NCI-H2227 treated with DMSO at 0.1 percent for 48 hours (cell line): Measurements from ENCODE around the gene GLA.

Experiments
- DNase-seq: peaks from one replicate; lab custom pipeline; 2025; lab: John Stamatoyannopoulos, UW

GLA gene

DNA sequence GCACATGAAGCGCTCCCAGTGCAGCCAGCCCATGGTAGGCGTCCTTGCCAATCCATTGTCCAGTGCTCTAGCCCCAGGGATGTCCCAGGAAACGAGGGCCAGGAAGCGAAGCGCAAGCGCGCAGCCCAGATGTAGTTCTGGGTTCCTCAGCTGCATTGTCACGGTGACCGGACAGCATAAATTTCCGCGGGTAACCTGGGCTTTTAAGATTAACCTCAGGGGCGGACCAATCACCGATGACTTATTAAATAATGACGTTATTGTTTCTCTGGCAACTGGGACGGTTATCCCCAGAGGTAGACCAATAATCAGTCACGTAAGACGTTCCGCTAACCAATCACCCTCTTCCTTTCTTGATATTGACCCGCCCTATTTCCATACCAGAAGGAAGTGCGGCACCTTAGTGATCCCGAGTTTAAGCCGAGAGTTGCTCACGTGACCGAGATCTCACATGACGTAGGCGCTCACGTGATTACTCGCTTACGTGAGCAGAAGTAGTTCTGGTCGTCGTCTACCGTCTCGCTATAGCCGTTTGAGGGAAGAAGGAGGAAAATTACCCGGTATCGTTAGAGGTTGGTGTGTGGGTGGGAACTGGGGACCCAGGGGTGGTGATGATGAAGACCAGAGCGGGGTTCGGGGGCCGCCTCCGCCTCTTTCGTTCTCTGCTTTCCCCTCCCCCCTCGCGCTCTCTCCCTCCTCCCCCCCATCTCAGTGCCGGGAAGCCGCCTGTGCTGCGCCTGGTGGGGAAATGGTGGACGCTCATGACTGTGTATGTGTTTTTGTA is at the start of gene GLA, which contains the start of gene HNRNPH2:
Gene GLA, minus strand, starts transcription at position 178 of the 784 bp plus-strand sequence. Its CDS starts 22 bp downstream, at position 156.
Gene HNRNPH2, plus strand, starts transcription at position 475 of the 784 bp plus-strand sequence. CDS start 3,767 bp downstream, outside the sequence.
- peak; percentile 99 for DNase-seq

DNA sequence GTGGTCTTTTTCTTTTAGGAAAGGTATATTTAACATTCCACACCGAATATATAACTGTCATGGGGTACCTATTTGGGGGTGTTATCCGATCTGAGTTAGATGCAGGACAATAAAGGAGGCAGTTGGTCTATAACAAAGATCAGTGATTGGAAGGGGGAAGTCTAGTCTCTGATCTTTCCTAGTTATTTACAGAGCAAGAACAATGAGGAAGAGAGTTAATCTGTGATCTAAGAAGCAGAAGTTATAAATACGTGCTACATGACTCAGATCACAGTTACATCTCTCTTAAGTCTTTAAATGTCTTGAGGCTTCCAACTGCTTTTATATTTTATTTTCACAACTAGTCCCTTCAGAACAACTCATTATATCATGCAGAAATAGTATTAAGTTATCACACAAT is 44.3 kb upstream of the GLA start:
- DNase-seq: no peak

DNA sequence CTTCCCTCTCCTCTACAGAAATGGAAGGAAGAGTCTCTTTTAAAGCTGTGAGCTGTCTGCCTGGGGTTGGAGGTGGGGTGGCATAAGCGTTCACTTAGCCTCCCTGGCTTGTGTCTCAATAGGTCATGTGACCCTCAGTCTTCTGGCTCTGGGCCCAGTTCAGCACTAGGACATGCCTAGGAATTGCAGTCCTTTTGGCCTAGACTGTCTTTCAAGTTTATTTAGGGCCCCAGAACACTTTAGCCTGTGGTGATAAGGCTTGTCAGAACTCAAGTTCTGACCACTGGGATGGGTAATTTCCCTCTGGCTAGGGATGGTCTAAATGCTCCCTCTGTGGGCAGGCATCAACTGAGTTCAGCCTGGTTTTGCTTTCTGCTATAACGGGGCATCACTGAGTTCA is 43.2 kb upstream of the GLA start:
- DNase-seq: no peak

DNA sequence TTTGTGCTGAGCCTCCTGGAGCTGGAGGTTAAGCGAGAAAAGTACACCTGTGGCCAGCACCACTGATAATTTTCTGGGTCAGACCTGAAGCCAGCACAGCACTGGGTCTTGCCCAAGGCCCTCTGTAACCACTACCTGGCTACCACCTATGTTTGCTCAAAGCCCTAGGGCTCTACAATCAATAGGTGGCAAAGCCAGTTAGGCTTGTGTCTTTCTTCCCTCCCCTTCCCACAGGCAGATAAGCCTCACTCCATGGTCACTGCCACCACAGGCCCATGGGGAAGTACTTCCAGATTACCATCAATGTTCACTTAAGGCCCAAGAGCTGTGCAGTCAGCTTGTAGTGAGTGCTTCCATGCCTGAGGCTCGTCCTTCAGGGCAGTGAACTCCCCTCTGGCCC is 42.4 kb upstream of the GLA start:
- no peak for DNase-seq

DNA sequence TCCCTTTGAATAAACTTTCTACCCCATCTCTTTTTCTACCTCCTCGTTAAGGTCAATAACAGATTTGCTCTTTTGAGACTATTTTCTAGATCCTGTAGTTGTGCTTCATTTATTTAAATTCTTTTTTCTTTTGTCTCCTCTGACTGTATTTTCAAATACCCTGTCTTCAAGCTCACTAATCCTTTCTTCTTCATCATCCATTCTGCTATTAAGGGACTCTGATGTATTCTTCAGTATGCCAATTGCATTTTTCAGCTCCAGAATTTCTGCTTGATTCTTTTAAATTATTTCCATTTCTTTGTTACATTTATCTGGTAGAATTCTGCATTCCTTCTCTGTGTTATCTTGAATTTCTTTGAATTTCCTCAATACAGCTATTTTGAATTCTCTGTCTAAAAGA is 41.6 kb upstream of the GLA start:
- DNase-seq: no peak

DNA sequence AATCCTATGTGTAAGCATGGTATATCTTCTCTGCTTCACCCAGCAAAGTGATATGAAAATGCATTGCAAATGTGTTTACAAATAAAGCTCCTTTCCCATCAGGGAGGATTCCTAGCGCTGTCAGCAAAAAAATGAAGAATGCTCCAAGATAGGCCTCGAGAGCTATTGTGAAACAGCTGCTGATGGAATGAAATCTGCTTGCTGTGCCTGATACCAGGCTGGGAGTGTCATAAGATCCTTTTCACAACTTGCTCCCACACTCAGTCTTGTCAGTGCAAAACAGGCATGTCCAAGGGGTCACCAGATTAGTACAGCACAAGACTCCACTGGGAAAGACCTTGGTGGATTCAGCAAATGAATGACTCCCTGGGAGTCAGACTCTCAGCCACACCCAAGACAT is 34.4 kb upstream of the GLA start:
- DNase-seq: no peak

DNA sequence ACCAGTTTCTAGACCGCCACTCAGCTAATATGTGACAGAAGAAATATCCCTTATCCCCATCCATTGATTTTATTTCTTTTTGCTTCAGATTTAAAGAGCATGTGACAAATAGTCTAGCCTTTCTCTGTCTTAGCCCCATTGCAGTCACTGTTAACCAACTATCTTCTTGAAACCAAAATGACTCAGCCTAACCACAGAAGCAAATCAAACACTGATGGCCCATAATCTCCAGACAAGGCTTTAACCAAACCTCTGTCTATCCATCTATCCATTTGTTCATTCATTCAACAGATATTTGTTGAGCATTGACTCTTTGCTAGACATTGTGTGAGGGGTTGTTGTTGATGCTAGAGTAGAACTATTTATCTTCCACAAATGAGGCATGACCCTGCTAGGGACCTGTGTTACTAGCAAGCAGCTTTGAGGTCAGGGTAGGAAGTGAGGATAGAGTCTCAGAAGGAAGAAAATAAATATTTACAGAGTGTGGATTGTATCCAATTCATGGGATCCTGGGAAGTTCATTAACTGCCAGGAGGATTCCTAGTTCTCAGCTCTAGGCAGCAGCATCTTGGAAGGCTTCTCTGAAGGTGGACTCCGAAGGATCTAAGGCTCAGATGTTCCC is 22.8 kb upstream of the GLA start:
- no peak for DNase-seq

DNA sequence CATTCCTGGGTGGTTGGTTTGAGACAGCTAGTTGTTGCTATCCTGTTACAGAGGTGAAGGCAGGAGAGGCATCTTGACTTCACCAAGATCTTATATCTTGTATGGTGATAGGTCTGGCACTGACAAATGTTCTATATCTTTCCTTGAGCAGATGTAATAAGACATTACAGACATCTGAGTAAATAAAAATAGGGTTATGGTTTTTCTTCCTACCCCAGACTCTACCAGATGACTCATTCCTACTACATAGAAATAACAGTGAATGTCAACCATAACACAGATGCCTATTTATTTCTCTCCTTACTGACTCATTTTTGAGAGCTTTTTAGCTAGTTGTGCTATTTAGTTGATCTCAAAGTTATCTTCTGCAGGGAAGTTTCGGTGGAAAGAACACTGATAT is 22.2 kb upstream of the GLA start:
- DNase-seq: no peak

DNA sequence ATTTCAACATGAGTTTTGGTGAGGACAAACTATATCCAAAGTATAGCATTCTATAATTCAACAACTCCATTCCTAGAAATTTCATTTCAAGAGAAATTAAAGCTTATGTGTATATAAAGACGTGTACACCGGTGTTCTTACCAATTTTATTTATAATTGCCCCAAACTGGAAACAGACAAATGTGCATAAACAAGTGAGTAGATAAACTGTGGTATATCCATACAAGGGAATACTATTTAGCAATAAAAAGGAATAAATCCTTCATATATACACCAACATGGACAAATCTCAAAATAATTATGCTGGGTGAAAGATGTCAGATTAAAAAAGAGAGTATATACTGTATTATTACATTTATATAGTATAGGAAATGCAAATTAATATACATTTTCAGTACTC is 20.2 kb upstream of the GLA start:
- DNase-seq: no peak

DNA sequence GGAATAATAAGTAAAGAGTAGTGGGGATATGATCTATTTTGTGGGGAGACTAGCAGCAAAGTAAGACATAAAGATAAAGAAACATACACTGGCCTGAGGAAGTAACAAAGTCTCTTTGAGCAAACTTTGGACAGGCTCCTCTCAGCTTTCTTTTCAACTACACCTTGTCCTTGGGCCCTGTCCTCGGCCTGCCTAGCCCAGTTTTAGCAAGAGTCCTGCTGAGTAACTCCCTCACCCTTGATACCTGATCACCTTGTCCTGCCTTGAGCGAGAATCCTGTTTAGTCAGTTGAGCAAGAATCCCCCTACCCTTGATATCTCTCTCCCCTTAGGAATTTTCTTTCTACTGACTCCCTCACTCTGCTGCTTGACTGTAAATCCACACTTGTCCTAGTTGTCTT is 11.8 kb upstream of the GLA start:
- no peak for DNase-seq

DNA sequence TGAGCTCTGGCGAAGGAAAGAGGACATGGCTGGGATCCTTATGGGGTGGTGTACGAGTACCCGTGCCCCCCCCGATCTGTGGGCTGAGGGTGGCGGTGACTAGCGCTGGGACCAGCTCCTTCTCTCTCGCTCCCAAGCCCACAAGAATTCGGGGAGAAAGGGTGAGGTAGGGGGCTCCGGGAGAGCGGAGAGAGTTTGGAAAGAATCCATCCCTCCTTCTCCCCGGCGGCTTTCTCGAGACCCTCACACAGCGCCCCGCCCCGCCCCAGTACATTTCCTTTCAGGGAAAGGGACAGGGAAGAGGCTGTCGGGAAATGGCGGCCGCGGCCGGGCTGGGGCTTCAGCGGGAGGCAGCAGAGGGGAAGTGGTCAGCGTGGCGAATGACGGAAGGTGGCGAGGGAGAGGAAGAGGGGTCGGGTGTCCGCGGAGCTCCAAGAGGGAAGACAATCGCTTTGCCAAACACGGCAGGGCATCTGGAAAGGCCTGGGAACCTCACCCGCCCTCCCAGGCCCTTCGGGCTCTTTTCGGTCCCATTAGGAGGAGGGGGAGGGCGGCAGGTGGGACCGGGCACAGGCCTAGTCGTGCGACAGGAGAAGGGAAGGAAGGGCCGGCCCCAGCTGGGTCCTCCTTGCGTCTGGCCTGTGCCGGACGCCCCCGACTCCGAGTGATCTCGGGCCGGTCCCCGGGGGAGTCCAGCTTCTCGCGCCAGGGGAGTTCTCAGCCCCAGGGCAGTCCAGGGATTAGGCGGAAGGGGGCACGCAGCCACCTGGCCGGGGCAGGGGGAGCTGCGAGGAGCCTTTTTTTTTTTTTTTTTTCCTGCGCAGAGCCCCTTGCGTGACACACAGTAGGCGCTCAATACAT is 10.5 kb upstream of the GLA start:
- DNase-seq: peak; percentile 69

DNA sequence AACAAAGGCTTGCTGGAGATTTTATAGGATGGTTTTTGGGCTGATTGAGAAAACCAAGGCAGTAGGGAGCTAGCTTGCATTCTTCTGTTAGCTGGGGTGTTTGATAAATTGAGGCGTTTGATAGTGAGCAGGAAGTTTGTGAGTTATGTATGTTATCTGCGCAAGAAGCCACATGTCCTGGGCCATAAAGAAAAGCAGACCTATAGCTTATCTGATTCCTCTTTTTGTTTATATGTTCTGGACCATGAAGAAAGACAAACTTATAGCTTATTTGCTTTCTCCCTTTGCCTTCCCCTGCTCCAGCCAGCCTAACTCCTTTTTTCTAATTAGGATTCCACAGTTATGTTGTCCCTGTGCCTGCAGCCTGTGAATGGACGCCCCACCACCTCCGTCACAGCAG is 9.5 kb upstream of the GLA start:
- no peak for DNase-seq

DNA sequence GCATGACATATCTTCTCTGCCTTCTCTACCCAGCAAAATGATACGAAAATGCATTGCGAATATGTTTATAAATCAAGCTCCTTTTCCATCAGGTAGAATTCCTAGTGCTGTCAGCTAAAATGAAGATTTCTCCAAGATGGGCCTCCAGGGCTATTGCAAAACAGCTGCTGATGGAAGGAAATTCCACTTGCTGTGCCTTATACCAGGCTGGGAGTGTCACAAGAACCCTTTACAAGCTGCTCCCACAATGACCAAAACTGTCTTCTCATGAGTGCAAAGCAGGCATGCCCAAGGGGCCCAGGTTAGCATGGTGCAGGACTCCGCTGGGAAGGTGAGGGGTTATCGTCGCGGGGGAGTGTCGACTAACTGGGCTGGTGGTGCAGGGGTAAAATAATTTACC is 9.0 kb upstream of the GLA start:
- no peak for DNase-seq

DNA sequence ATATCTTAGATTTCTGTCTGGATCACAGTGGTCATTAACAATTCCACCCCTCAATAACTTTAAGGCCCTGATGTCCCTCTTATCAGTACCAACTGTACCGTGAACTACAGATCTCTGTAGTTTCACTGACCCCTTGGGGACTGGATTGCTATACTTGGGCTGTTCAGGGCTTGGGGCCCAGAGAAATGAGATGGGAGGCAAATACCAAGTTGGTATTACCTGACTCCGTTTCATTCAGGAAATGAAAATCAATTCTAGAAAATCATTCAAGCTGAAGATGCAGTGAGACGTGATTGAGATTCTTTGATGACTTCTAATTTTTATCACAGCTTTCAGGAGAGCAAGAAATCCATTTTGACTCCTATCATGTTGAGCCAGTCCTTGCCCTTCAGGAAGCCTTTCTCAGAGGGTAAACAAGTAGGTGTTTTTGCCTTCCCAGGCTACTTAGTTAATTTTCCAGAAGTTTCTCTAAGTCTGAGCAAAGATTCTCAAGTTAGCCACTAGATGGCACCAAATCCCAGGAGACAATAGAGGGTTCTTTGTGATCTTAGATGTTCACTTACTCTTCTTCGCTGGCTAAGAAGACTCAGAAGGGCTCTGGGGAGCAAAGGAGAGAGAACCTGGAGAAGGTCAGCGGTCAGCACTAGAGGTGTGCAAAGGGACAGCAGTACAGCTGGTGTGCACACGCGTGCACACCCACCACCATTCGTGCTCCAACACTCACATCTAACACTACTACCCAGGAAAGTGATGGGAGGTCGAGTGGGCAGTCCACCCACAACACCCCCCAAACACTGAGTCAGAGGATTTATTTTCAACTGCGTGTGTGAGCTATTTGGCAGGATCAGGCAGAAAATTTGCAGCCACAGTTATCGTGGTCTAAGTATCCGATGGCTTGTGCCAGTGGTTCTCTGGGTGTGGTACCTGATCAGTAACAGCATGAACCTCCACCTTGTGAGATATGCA is 7.7 kb upstream of the GLA start:
- DNase-seq: peak; percentile 74

DNA sequence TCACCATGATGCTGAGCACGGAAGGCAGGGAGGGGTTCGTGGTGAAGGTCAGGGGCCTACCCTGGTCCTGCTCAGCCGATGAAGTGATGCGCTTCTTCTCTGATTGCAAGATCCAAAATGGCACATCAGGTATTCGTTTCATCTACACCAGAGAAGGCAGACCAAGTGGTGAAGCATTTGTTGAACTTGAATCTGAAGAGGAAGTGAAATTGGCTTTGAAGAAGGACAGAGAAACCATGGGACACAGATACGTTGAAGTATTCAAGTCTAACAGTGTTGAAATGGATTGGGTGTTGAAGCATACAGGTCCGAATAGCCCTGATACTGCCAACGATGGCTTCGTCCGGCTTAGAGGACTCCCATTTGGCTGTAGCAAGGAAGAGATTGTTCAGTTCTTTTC is 4.3 kb upstream of the GLA start:
- DNase-seq: no peak

DNA sequence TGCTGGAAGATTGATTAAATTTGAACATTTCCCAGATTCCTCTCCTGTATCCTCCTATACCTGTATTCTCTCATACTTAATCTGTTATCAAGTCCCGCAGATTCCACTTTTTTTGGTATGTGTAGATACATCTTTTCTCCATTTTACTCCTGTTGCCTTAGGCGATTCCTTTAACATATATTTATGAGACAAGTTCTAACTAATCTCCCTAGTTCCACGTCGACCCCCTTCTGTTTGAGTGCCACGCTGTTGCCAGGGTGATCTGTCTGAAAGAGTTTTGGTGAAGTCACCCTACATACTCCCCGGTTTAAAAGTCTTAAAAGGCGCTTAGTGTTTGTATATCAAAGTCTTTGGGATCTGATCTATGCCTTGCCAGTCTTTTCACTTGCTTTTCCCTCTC is 2.7 kb upstream of the GLA start:
- no peak for DNase-seq

DNA sequence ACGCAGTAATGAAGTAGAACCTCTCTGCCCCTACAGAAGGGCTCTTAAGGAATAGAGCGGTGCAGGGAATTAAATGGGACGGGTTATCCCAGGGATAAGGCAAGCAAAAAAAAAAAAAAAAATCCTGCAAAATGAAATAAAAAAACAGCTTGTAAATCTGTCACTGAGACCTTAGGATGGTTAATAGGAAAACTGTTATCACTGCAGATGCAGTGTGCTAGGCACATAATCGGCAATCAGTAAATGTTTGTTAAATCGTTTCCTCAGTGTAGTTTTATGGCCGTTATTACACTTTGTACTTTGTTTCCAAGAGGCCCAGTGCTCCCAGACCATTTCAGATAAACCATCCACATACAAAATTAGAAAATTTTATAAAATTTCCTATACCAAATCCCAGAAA is 1.3 kb upstream of the GLA start:
- no peak for DNase-seq

DNA sequence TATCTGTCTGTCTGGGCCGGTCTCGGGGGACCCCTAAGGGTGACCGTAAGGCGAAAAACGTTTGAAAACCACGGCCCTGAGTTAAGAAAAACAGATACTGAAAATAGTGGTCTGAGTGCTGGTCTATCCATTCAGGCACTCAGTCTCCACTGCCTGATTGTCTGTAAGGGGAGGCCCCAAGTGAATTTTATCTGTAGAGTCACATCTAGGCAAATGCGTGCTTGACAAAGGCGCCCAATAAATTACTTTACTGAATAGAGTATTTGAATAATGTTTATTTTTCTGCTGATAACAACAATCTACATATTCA is 762 bp upstream of the GLA start:
- no peak for DNase-seq

DNA sequence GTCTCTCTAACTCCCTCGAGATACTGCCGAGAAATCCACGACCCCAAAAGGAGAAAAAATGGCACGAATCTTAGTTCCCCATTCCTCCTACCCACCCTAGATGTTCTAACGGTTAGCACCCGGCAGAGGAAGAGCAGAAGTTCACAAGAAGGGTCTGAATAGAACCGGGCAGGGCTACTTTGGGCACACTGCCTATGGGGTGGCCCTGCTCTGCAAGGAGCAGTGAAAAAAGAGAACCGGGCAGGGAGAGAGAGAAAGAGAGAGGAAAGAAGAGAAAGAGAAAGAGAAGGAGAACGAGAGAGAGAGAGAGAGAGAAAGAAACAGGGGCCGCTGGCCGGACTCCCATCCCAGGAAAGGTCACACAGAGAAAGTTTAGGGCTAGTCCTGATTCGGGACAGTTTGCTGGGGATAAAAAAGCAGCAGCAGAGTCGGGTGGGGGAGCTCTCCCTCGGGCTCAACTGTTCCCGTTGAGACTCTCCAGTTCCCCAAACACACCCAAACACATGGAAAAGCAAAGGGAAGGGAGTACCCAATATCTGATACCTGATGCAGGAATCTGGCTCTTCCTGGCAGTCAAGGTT is 468 bp downstream of the GLA start:
- DNase-seq: no peak

DNA sequence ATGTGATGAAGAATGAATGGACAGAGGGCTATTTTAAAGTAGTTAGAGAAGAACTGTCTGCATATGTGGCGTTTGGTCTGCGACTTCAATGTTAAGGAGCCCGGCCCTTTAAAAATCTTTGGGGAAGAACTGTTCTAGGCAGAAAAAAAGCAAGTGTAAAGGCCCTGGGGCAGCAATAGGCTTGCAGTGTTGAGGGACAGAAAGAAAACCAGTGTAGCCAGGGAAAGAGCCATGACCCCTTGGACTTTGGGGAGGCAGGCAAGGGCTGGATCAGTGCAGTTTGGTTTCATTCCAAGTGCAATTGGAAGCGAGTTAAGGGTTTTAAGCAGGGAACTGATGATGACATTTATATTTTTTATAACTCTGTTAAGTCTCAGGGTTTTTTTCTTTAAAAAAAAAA is 7.9 kb downstream of the GLA start:
- DNase-seq: no peak

DNA sequence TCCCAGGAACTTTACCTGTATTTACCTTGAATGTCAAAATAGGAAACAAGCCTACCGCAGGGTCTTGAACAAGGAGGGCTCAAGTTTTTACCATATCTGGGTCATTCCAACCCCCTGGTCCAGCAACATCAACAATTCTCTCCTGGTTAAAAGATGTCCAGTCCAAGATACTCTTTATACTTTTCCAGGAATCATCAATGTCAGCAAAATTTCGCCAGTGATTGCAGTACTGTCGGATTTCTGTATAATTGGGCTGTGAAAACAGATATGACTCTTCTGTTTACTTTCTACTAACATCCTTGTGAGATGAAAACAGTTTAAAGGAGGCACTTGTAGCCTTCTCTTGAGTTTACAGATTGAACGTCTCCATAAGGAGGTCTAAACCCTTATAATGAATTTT is 9.0 kb downstream of the GLA start:
- DNase-seq: no peak

DNA sequence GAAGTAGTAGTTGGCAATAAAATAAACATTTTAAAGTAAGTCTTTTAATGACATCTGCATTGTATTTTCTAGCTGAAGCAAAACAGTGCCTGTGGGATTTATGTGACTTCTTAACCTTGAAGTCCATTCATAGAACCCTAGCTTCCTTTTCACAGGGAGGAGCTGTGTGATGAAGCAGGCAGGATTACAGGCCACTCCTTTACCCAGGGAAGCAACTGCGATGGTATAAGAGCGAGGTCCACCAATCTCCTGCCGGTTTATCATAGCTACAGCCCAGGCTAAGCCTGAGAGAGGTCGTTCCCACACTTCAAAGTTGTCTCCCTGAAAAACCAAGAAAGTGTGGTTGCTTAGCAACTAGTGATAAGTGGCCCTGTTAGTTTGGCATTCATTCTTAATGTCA is 9.9 kb downstream of the GLA start:
- no peak for DNase-seq
